Measurements from ENCODE around the gene RHOT1.
A peak's percentile ranks its signal among the peaks of the same experiment; 100 is the strongest.
"Not testable (repeated sequence)": the region's sequence is repeated elsewhere in the genome, so short reads cannot be mapped to it uniquely, and the experiment has no call there.

The RHOT1 gene

DNA sequence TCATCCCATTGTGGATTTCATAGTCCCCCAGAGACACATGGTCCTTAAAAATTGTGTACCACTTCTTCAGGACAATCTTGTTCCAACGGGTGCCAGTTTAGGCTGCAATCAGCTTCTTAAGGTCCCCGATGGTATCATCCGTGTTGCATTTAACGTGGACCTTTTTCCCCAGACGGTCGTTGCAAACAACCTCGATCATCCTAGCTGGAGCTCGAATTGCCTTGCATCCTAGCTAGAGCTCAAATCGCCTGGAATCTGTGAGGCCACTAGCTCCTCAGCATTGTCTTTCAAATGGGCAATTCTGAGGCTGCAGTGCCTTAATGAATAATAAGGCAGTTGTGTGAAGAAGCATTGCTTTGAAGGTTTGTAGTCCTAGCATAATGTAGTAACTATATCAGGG is 85.6 kb downstream of the RHOT1 start:
- DNase-seq (ENCODE audit: low read depth in 2 of 2), result no peak

DNA sequence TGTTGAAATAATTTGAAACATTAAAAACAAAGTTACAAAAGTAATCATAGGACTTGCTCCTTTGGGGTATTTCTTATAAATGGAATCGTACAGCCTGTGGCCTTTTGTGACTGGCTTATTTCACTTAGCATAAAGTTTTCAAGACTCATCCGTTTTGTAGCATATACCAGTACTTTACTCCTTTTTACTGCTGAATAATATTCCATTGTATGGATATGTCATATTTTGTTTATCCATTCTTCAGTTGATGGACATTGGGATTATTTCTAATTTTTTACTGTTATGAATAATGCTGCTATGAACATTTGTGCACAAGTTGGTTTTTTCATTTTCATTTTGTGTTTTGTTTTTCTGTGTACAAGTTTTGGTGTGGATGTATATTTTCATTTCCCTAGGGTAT is 93.3 kb downstream of the RHOT1 start:
- no peak for DNase-seq (ENCODE audit: low read depth in 2 of 2)

DNA sequence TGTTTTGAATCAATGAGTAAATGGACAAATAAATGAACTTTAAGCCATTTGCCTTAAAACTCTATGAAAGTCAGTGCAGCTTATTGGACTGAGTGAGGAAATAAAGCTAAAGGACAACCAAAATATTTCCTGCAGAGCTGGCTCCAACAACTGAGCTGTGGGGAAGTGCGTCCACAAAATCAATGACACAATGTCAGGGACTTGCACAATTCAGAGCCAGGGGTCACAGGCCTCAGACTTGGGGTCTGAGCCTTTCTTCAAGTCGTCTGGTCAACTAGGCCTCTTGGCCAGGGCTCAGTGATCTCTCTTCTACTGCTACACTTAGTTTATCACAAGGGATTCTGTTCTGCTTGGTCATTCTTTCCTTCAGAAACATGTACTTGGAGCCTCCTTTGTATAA is 97.2 kb downstream of the RHOT1 start:
- no peak for DNase-seq (ENCODE audit: low read depth in 2 of 2)

DNA sequence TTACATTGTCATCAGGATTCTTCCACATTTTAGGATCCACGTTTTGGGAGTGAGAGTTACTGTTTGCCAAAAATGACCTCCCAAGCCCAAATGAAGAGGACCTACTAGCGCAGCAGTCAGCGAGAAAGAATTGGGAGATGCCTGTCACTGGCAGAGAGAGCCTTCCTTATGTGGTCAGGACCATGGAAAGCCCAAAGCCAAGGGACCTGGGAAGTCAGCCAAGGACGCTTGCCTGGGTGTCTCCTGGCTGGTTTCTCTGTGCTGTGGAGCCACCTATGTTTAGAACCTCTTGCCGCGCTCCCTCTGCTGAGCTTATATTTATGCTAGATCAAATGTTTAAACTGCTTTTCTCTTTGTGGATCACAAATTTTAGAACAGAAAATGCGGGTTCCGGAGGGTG is 98.4 kb downstream of the RHOT1 start:
- DNase-seq (ENCODE audit: low read depth in 2 of 2), result no peak

DNA sequence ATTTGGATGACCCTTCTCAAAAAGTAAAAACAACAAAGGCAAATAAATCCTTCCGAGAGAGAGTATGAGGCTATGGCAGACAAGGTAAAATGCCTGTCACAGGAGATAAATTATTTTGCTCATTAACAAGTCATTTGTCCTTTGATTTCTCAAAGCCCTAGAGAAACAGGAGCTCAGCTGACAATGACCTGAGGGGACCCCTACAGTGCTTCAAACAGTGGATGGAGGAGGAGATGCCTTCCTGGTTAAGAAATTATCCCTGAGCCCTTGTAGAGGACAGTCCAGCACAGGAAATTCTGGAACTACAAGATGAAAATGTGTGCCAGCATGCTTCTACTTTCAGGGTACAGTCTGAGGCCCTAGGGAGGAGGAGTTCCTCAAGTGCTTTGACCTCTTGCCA is 99.3 kb downstream of the RHOT1 start:
- DNase-seq (ENCODE audit: low read depth in 2 of 2), result no peak

DNA sequence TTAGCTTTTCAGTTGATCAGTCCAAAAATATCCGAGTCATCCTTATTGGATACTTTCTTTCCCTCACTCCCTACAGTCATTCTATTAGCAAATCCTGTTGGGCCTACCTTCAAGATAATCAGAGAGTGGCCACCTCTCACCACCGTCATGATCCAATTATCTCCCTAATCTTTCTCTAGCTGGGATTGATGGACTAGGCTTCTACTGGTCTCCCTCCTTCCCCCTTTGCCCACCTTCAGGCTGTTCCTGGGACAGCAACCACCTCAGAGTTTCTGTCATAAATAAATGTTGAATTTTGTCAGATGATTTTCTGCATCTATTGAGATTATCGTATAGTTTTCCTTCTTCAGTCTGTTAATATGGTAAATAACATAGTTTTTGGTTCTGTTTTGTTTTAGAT is 107.2 kb downstream of the RHOT1 start:
- DNase-seq (ENCODE audit: low read depth in 2 of 2), result no peak

DNA sequence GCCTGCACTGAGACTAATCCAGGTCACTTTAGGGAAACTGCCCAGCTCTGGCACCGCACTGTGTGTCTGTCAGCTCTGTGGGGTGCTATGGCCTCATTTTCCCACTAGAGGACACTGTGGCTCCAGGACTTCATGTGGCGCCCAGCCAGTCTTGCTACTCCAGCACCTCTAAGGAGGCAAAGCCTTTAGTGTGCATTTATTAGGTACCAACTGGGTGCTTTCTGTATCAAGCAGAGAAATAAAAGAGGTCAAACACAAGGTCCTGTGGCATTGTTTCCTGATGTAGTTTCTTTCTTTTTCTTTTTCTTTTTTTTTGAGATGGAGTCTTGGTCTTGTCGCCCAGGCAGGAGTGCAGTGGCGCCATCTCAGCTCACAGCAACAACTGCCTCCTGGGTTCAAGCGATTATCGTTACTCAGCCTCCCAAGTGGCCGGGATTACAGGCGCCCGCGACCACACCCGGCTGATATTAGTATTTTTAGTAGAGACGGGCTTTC is 110.9 kb downstream of the RHOT1 start:
- peak; percentile 49 to 59 for DNase-seq (ENCODE audit: low read depth in 2 of 2)

DNA sequence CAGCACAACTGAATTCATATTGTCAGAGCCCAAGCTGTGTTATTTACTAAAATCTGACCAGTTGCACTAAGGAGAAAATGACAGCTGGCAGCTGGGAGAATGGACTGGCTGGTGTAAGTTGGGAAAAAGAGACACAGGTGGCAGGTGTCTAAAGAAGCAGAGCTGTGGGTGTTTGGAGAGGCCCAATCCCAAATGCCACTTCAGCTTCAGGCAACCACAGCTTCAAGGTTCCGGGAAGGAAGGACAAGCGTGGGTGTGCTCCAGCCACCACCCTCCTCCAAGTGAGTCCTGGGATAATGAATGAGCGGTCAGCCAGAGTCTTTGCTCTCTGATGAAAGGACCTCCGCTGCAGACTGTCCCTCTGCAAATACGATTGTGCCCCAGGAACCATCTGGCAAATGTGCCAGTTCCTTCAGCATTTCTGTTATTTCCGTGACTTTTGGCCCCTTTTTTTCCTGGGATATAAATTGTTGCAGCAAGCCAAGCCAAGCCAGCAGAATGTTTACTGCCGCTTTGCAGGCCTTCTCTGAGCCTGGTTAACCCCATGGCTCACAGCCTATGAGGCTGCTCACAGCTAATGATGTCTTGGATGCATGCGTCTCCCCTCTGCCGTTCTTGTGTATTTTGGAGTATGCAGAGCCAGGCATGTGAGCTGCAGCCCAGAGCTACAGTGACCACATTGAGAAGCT is 113.9 kb downstream of the RHOT1 start:
- no peak for DNase-seq (ENCODE audit: low read depth in 2 of 2)

DNA sequence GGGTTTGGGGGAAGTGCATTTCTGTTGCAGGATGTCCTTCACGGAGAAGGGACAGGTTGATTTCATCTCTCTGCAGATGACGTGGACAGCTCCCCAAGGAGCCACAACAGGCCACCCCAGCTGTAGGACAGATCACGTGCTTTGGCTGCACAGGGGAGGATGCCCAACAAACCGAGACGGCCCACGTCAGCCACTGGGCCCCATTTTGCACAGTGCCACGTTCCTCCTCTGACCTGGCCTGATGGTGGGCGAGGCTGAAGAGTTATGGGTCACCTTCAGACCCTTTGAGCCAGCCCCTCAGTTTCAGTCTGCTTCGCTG is 114.4 kb downstream of the RHOT1 start:
- DNase-seq (ENCODE audit: low read depth in 2 of 2), result no peak

DNA sequence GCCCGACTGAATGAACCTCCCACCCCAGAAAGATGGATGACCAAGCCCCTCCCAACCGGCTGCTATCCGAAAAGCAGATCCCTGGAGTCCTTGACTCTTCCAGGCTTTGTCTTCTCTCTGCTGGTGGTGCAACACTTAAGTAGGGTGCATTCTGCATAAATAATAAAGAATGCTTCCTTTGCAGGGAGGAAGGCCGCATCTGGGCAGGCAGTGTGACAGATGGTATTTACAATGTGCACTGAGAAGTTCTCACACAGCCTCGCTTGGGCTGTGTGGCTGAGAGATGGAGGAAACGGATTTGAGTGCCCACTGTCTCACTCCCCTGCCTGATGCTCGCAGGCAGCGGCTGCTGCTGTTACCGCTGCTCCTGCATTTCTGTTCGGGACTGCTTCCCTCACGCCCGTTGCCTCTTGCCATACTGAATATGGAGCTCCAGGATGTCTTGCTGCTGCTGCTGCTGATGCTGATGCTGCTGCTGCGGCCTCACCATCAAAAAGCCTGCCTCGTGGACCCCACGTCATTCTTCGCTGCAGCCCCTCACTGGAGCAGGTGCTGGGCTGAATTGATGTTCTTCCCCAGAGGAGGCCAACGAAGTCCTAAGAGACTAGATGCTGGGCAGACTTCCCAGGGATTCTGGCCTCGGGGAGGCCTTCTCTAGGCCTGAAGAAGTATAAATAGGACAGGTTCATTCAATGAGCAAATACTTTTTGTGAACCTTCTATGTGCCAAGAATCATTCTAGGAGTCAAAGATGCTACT is 116.3 kb downstream of the RHOT1 start:
- DNase-seq (ENCODE audit: low read depth in 2 of 2), result no peak

DNA sequence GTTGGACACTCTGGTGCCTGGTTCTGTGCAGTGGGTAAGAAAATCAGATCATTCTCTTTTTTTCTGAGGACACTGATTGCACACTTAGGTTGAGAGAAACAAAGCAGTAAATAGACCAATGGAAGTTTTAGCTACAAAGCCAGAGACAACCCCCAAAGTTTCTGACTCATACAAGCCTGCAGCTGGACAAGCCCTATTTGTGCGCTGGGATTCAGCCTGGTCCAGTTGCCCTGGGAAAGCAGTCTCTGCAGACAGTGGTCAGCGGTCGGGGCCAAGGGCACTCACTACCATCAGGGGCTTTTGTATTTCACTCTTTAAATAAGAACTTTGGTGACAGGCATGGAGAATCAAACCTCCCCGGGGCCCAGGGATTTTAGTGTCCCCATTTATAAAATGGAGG is 117.3 kb downstream of the RHOT1 start:
- no peak for DNase-seq (ENCODE audit: low read depth in 2 of 2)

DNA sequence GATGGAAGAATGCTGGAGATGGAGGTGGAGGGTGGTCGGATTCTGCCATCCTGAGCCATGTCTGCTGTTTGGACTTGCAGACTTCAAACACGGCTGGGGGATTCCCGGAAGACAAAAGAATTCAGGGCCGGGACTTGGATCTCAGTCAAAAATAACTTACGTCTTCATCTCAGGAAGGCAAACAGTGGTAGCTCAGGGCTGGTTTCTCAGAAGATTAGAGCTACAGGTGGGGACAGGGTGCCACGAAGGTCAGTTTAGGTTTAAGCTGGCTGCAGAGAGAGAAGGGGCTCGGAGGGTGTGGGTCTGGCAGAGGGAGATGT is 119.1 kb downstream of the RHOT1 start:
- no peak for DNase-seq (ENCODE audit: low read depth in 2 of 2)

DNA sequence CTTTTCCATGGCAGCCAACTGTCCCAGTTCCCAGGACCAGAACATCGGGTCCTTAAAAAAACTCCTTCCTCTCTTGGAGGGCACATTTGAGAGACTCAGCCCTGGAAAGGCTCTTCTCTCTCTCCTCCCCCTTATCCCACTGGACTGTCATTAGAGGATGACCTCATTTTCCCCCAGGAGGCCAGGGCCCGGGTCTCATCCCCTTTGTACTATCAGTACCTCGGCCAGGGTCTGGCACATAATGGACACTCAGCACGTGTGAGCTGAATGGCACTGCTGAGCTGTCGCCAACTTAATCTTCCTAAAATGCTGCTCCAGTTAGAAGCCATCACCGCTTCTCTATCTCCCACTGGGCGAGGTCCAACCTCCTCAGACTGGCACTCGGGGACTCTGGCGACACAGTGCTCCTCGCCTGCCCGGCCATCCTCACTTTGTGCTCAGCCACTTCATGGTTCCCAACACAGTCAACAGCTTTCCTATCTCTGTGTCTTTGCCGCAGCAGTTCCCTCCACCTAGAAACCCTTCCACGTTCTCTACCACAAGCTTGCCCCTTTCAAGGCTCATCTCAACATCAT is 119.7 kb downstream of the RHOT1 start:
- DNase-seq (ENCODE audit: low read depth in 2 of 2), result no peak

DNA sequence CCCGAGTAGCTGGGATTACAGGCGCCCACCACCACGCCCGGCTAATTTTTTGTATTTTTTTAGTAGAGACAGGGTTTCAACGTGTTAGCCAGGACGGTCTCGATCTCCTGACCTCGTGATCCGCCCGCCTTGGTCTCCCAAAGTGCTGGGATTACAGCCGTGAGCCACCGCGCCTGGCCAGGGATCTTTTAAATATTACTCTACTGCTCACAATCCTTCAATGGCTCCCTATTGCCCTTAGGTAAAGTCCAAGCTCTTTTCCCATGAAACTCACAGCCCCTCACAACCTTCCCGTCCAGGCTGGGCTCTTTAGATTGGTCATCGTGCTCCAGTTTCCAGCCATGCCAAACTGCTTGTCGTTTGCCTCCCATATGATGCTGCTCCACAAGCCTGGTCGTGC is 121.2 kb downstream of the RHOT1 start:
- not testable (repeated sequence) for DNase-seq (ENCODE audit: low read depth in 2 of 2)

DNA sequence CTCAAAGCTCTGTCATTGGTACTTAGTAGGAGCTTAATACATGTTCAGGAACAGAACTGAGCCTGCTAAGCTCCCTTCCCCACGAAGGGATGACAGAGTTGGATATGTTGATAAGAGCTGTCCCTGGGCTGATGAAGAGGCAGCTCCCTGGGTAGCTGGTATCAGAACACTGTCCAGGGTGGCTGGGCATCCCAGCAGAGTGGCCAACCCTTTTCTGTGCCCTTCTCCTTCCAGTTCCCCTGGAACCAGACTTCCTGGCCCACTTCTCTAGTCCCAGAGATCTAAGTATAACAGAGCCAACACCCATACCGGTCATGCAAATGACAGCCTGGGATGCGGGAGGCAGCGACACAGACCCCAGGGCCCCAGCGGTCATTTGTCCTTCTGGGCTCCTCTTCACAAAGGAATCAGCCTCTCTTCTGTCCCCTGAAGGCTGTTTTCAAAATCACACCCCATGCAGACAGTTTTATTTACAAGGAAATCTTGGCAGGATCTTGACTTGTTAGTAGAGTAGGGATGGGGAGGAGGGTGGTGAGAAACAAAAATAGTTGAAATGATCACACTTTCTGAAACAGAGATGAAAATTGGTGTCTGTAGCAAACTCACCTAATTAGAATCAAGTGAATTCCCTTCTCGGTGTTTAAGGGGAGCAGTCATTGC is 122.0 kb downstream of the RHOT1 start:
- no peak for DNase-seq (ENCODE audit: low read depth in 2 of 2)

DNA sequence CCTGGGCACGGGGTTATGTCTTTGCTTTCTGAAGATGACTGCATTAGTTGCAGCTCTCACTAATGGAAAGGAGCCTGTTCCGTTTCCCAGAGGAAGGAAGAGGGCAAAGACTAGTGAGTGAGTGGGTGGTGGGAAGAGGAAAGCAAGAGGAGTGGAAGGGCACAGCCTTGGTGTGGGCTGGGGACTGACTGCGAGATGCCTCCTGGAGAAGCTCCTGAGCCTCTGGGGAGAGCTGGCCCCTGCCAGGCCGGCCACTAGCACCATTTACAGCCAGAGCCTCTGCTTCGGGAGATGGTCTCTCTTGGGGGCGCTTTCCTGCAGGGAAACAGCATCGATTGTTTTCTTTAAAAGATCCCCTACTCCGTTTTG is 122.5 kb downstream of the RHOT1 start:
- DNase-seq (ENCODE audit: low read depth in 2 of 2), result no peak

DNA sequence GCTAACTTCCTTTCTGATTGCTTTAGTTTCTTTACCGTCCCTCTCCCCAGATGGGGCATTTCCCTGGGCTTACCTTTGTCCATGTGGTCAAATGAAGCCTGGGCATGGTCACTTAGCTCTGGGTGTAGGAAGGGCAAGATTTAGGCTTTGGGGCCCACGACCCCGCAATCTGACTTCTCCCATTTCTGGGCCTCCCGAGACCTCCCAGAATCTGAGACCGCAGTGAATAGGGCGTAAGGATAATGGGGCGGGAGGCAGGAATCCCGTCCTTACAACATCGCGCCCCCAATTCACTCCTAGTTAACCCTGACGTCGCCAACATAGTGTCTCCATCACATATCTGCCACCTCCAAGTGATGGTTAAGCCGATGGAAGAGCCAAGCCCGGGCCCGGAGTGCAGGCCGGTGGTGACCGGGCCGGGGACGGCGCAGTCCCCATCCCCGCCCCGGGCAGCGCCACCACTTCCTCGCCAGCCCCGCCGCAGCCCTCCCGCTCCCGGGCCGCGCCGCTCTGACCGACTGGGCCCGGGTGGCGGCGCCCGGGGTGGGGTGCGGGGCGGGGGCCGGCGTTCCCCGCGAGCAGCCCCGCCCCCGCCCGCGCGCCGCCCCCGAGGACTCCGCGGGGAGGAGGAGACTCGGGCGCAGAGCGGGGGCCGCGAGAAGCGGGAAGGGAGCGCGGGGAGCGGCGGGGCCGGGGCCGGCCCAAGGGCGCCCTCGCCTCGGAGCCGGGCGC is 123.1 kb downstream of the RHOT1 start, which contains the start of gene RHBDL3:
RHBDL3 (plus strand) TSS at position 641 of the 732 bp plus-strand sequence. CDS start 358 bp downstream, outside the sequence.
- peak in 1 of 2 donors; percentile 12 for DNase-seq (ENCODE audit: low read depth in 2 of 2)

DNA sequence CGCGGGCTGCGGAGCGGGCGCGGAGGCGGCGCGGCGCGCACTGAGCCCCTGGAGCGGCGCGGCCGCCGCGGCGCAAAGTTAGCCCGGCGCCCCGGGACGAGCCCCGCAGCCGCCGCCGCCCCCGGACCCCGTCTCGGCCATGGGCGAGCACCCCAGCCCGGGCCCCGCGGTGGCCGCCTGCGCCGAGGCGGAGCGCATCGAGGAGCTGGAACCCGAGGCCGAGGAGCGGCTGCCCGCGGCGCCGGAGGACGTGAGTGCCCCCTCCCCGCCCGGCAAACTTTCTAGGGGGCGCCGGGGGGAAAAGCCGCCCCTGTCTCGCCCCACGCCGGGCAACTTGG is 123.7 kb downstream of the RHOT1 start:
- DNase-seq (ENCODE audit: low read depth in 2 of 2), result no peak

DNA sequence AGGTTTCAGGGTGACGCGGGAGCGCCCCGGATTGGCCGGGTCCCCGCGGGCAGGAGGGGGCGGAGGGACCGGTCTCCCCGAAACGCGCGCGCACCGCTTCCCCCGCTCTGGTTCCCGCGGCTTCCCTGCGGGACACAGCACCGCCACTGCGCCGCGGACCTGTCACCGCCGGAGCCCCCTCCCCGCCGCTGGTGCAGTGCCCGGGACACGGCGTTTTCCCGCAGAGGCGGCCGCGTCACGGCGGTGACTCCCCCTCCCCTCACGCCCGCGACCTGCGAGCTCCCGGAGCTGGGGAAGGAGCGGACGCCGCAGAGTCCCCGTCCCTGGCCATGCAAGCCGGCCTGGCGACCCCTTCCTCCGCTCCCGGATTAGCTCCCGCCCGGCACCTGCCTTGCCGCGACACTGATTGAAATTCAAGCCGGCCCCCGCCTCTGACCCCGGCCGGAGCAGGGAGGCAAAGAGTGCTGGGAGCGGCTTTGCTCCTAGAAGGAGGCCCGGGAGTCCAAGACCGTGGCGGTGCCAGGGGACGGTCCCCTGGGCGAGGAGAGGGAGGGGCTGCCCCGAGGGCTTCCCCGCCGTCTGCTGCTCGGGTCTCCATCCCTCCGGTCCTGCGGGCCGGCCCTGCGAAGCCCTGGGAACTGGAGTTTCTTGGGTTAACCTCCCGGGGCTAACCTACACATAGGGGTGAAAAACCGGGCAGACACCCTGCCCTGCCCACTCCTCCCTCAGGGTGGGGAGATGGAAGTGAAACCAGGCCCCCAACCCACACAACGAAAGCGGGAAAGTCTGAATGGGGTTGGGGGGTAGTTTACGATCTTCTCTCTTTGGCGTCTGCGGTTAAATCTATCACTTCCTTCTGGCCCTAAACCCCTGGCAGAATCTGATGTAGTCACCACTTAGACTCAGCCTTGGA is 124.3 kb downstream of the RHOT1 start:
- peak in 1 of 2 donors; percentile 15 for DNase-seq (ENCODE audit: low read depth in 2 of 2)

DNA sequence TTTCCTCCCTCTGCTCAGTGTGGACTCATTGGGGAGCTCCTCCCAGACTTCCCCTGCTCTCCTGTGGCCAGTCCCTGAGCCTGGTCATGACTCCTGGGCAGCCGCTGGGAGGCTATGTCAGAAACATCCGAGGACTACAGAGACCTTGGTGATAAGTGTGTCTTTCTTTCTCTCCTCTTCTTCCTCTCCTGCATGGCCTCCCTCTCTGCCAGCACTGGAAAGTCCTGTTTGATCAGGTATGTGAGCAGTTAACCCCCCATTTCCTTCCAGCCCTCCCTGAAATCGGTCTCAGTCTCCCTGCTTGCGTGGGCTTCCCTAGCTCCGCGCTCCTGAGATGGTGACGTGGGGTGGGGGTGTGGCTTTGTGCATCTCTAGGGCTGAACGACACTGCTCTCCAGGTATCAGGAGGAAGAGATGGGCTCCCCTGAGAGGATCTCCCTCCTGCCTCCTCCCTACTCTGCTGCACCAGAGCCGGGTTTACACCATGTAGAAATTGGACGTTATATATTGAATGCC is 125.4 kb downstream of the RHOT1 start:
- no peak for DNase-seq (ENCODE audit: low read depth in 2 of 2)

DNA sequence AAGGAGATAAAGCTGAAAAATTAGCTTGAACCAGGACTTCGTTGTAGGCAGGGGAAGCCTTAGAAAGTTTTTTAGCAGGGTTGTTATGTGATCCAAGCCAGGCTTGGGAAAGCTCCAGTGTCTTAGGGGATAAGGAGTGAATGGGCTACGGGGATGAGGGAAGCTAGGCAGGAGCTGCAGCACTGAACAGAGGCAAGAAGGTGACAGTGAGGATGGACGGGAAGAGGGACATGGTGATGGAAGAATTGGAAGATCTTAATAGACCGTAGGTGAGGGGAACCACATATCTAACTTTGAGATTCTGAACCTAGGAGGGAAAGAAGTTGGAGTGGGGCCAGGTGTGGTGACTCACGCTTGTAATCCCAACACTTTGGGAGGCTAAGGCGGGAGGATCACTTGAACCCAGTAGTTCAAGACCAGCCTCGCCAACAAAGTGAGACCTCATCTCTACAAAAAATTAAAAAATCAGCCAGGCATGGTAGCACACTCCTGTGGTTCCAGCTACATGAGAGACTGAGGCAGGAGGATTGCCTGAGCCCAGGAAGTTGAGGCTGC is 126.5 kb downstream of the RHOT1 start:
- no peak for DNase-seq (ENCODE audit: low read depth in 2 of 2)

Data from stimulated activated CD8-positive, alpha-beta memory T cell treated with anti-CD3 and anti-CD28 coated beads, Interleukin-2, amount 100 ng/mL, for 48 hours (primary cell).